GM12878 (cell line): ENCODE results near the gene RGS11. TPM values are rescaled to one million over a fixed set of nuclear protein-coding genes. Genes with fewer than 3 reads are reported as not detected.

Source experiments
- ATAC-seq: fragments of 200-7000 bp; cut with Tn5 transposase; 3 replicates; pipeline ENCODE4 v1.9.1; 2020; ENCODE audit warnings: mild to moderate bottlenecking, moderate library complexity
- BruUV-seq: library from RNA; stranded (reverse); fragments of 400-500 nt; replicated peaks from 2 replicates; lab custom pipeline; 2021; lab: Mats Ljungman, UMichigan
- CTCF ChIA-PET: fragments of 300-600 bp; sonication (Branson Sonifier 250); formaldehyde crosslinking; extraction: SDS; loops from one replicate; lab custom pipeline; 2021; ENCODE audit warnings: inconsistent platforms; lab: Yijun Ruan, JAX
- POLR2A ChIA-PET: fragments of 350-600 bp; formaldehyde crosslinking; extraction: SDS; loops from one replicate; lab custom pipeline; 2021; ENCODE audit warnings: inconsistent platforms; lab: Charles Lee
- RAD21 ChIA-PET: fragments of 300-600 bp; sonication (Branson Sonifier 250); formaldehyde crosslinking; loops from one replicate; lab custom pipeline; 2023; ENCODE audit warnings: antibody characterized with exemption; ENCODE audit not compliant: unreplicated experiment; lab: Charles Lee
- SMC1A ChIA-PET: fragments of 300-600 bp; sonication (Branson Sonifier 250); formaldehyde crosslinking; loops from one replicate; lab custom pipeline; 2023; ENCODE audit not compliant: unreplicated experiment, uncharacterized antibody; lab: Charles Lee
- DNase-seq: peaks from one replicate; pipeline ENCODE4 v3.0.0-alpha.2; 2011; ENCODE audit warnings: low read depth, low spot score
- FAIRE-seq: peaks from 3 replicates; lab custom pipeline; 2011; peaks lifted over from hg19 to GRCh38; lab: Jason Lieb, UNC
- H2AFZ ChIP-seq: 2 replicates; pipeline ENCODE4 v1.6.0; 2011; ENCODE audit warnings: low read depth, low read length, control low read depth; ENCODE audit not compliant: control insufficient read depth
- H3K27ac ChIP-seq: 2 replicates; pipeline ENCODE4 v1.5.1; 2011; ENCODE audit warnings: control low read depth; ENCODE audit not compliant: control insufficient read depth, insufficient read depth
- H3K27me3 ChIP-seq, 2 experiments: replicated peaks in 1 of 2; 2 replicates each; pipeline versions ENCODE4 v1.6.0 to v1.6.1; 2011; ENCODE audit warnings: low read length in 1 of 2; ENCODE audit not compliant: control insufficient read depth in 2 of 2, insufficient read depth in 2 of 2
- H3K36me3 ChIP-seq, 2 experiments: 2 replicates each; pipeline ENCODE4 v1.5.1; 2011; ENCODE audit warnings: low read length in 1 of 2; ENCODE audit not compliant: control insufficient read depth in 2 of 2, insufficient read depth in 2 of 2
- H3K4me1 ChIP-seq: 2 replicates; pipeline ENCODE4 v1.6.1; 2011; ENCODE audit warnings: mild to moderate bottlenecking, low read length, moderate library complexity, mixed read lengths; ENCODE audit not compliant: control insufficient read depth, insufficient read depth
- H3K4me2 ChIP-seq: 2 replicates; pipeline ENCODE4 v1.6.0; 2011; ENCODE audit warnings: control low read depth; ENCODE audit not compliant: control insufficient read depth, insufficient read depth
- H3K4me3 ChIP-seq: fragments of 200-600 bp; sonication (generic); 2 replicates; pipeline ENCODE4 v1.5.1; 2016
- H3K79me2 ChIP-seq: 2 replicates; pipeline ENCODE4 v1.6.0; 2011; ENCODE audit warnings: low read length; ENCODE audit not compliant: control insufficient read depth, insufficient read depth
- H3K9ac ChIP-seq: 2 replicates; pipeline ENCODE4 v1.8.0; 2011; ENCODE audit warnings: low read length, control low read depth, mixed read lengths; ENCODE audit not compliant: control insufficient read depth, insufficient read depth
- H3K9me3 ChIP-seq: replicated peaks from 3 replicates; pipeline ENCODE4 v1.5.1; 2011; ENCODE audit warnings: mild to moderate bottlenecking, low read length; ENCODE audit not compliant: control insufficient read depth, insufficient read depth
- H4K20me1 ChIP-seq: 2 replicates; pipeline ENCODE4 v1.6.0; 2011; ENCODE audit not compliant: control insufficient read depth, insufficient read depth
- BCL3 ChIP-seq: IDR thresholded peaks from 2 replicates; pipeline ENCODE4 v1.6.1; 2011; ENCODE audit warnings: borderline replicate concordance, low read depth, mild to moderate bottlenecking, moderate library complexity, low read length; ENCODE audit not compliant: insufficient read depth, poor library complexity, severe bottlenecking
- E2F8 ChIP-seq: fragments of 450-650 bp; IDR thresholded peaks from 2 replicates; pipeline ENCODE4 v1.6.1; 2018; ENCODE audit warnings: mild to moderate bottlenecking, low read depth, moderate library complexity; ENCODE audit not compliant: partially characterized antibody
- EP300 ChIP-seq, 2 experiments: fragments of 150-350 bp in 1 of 2; IDR thresholded peaks; 2 replicates each; pipeline ENCODE4 v1.6.1; 2011 to 2012; ENCODE audit warnings: low read depth in 2 of 2, low read length in 2 of 2, borderline replicate concordance in 1 of 2, improper control_type of control experiment in 1 of 2, inconsistent platforms in 1 of 2; ENCODE audit not compliant: control insufficient read depth in 1 of 2
- MTA3 ChIP-seq: IDR thresholded peaks from 2 replicates; pipeline ENCODE4 v1.6.1; 2012; ENCODE audit warnings: low read length, inconsistent platforms, borderline replicate concordance
- NBN ChIP-seq: fragments of 450-650 bp; IDR thresholded peaks from 2 replicates; pipeline ENCODE4 v1.6.1; 2016
- PML ChIP-seq: IDR thresholded peaks from 2 replicates; pipeline ENCODE4 v1.6.1; 2012; ENCODE audit warnings: low read length, inconsistent platforms
- RFX5 ChIP-seq: IDR thresholded peaks from 2 replicates; pipeline ENCODE4 v1.6.1; 2011; ENCODE audit warnings: low read depth, low read length, improper control_type of control experiment
- SMARCA5 ChIP-seq: fragments of 450-650 bp; IDR thresholded peaks from 2 replicates; pipeline ENCODE4 v1.6.1; 2017; ENCODE audit warnings: mild to moderate bottlenecking
- SUZ12 ChIP-seq: fragments of 200-600 bp; sonication (generic); IDR thresholded peaks from one replicate; pipeline ENCODE4 v1.6.1; 2018; ENCODE audit warnings: antibody characterized with exemption, mild to moderate bottlenecking; ENCODE audit not compliant: unreplicated experiment
- USF2 ChIP-seq: IDR thresholded peaks from 2 replicates; pipeline ENCODE4 v1.6.1; 2011; ENCODE audit warnings: low read depth, low read length, improper control_type of control experiment, borderline replicate concordance
- WRNIP1 ChIP-seq: IDR thresholded peaks from 2 replicates; pipeline ENCODE4 v1.6.1; 2011; ENCODE audit warnings: low read depth, low read length, improper control_type of control experiment, borderline replicate concordance
- YY1 ChIP-seq: IDR thresholded peaks from 2 replicates; pipeline ENCODE4 v1.6.1; 2011; ENCODE audit warnings: low read depth, mild to moderate bottlenecking, low read length
- ZBED1 ChIP-seq: IDR thresholded peaks from 2 replicates; pipeline ENCODE4 v1.6.1; 2016; ENCODE audit warnings: borderline replicate concordance
- ZZZ3 ChIP-seq: IDR thresholded peaks from 2 replicates; pipeline ENCODE4 v1.6.1; 2011; ENCODE audit warnings: low read depth; ENCODE audit not compliant: control insufficient read depth, insufficient read length
- WGBS: methylation state at CpG from one replicate; pipeline ENCODE4 v1.1.6; 2016; ENCODE audit warnings: low lambda C conversion rate; ENCODE audit not compliant: insufficient replicate concordance, insufficient coverage; ENCODE audit errors: missing lambda C conversion rate; 5-methylcytosine and 5-hydroxymethylcytosine counted together
- in situ Hi-C: fragments of 300-500 bp; cut with MboI; formaldehyde crosslinking; loops from 9 replicates; pipeline ENCODE4 v1.14.3; 2018; ENCODE audit warnings: mixed read lengths
- intact Hi-C: fragments of 100-400 bp; cut with micrococcal nuclease; formaldehyde crosslinking; loops from one replicate; pipeline ENCODE4 v1.14.2; 2022; ENCODE audit not compliant: unreplicated experiment
- polyA plus RNA-seq, 11 experiments: library from polyadenylated mRNA; depleted of rRNA in 4 of 11; unstranded in 6 of 11; stranded (reverse) in 5 of 11; fragments of >200 nt; fragmentation: Nextera tagmentation in 4 of 11; fragmentation: Illumina TruSeq in 1 of 11; extraction: Ambion mirVana in 4 of 11; extraction: Trizol in 1 of 11; gene quantifications; 1 replicate in 1 of 11; 2 replicates in 10 of 11; pipeline versions ENCODE4 v1.2.1 to v1.2.3, GENCODE V29; 2011 to 2016; ENCODE audit warnings: inconsistent platforms in 2 of 11, missing spikeins in 2 of 11, low read depth in 1 of 11
- total RNA-seq, 4 experiments: library from RNA; depleted of rRNA in 3 of 4; stranded (reverse); fragments of >200 nt in 3 of 4; fragmentation: Illumina TruSeq in 1 of 4; extraction: Trizol in 1 of 4; gene quantifications; 2 replicates each; pipeline versions ENCODE4 v1.2.1 to v1.2.3, GENCODE V29; 2013 to 2021

RGS11 gene
- total and polyA plus RNA-seq, 10 of the 15 experiments (the other 5 are each of a cell fraction or from before 2014, with no cell fraction given), result 0.04 TPM; not detected in 9

DNA sequence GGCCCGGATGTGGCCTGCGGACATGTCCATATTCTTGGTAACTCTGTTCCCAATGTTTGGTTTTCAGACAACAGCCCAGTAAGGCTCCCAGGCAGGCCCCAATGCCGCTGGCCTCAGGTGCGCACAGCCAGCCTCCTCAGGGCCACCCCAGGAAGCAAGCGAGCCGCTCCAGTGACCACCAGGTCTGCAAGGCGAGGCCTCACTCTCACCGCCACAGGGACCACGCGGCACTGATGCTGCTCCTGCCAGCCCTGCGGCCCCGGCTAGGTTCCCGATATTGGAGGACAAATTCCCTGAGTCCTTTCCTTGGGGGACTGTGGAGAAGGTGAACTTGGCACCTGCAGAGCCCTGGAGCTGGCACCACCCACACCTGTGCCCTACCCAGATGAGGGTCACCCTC lies 26.2 kb upstream of the RGS11 start:
- Histone ChIP-seq H3K4me3 (no peak overlapping the region), H3K9me3 (no peaks in the 10 kb centered on the region), H3K27me3 (no peaks in the 10 kb centered on the region), H3K36me3 (peaks cover 3 to 10% of the 10 kb centered on the region in 2 experiments; a peak in 3 of 4 replicates), H3K4me1 (no peaks in the 10 kb centered on the region), H3K9ac (no peak overlapping the region), H3K79me2 (no peaks in the 10 kb centered on the region), H2AFZ (no peak overlapping the region), H3K27ac (no peak overlapping the region), H4K20me1 (no peaks in the 10 kb centered on the region), H3K4me2 (no peak overlapping the region)
- DNase-seq (no peak), ATAC-seq (no peak), FAIRE-seq (no peak)
- SMC1A ChIA-PET, result no interaction called here
- in situ Hi-C loops (no loop called here), intact Hi-C loops (no loop called here)
- TF ChIP-seq MTA3, result no peak
- no peak for TF ChIP-seq ZZZ3
- TF ChIP-seq WRNIP1, result no peak
- WGBS, result 98% methylated on average over 13 of the region's 13 CpGs
- CTCF ChIA-PET, result no interaction called here
- RAD21 ChIA-PET, result no interaction called here
- no TSS peak for BruUV-seq
- POLR2A ChIA-PET, result no interaction called here

DNA sequence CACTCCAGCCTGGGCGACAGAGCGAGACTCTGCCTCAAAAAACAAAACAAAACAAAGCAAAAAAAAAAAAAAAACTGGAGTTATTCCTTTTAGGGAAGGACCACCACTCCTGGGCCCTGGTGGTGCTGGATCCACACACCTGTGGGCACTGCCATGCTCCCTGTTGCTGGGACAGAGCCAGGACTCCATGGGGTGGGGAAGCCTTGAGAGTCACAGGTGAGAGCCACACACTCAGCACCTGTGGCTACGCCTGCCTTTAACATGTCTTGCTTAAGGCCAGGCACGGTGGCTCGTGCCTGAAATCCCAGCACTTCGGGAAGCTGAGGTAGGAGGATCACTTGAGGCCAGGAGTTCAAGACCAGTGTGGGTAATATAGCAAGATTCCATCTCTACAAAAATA lies 25.5 kb upstream of the RGS11 start:
- H3K27me3 ChIP-seq, result no peaks in the 10 kb centered on the region
- H4K20me1 ChIP-seq, result no peaks in the 10 kb centered on the region
- no peaks in the 10 kb centered on the region for H3K9me3 ChIP-seq
- ChIA-PET POLR2A (no interaction called here), SMC1A (no interaction called here), CTCF (no interaction called here), RAD21 (no interaction called here)
- intact Hi-C loops, result no loop called here
- no peak for ATAC-seq
- no peak overlapping the region for H3K4me2 ChIP-seq
- peaks cover 3 to 6% of the 10 kb centered on the region in 2 experiments; a peak in 3 of 4 replicates for H3K36me3 ChIP-seq
- H2AFZ ChIP-seq, result no peak overlapping the region
- in situ Hi-C loops, result no loop called here
- DNase-seq, result no peak
- no peak overlapping the region for H3K27ac ChIP-seq
- FAIRE-seq, result no peak
- WGBS, result 95% methylated on average over 6 of the region's 6 CpGs
- BruUV-seq, result no TSS peak
- no peak overlapping the region for H3K9ac ChIP-seq
- no peak overlapping the region for H3K4me3 ChIP-seq
- no peaks in the 10 kb centered on the region for H3K79me2 ChIP-seq
- no peaks in the 10 kb centered on the region for H3K4me1 ChIP-seq
- TF ChIP-seq USF2 (no peak), SUZ12 (no peak), RFX5 (no peak), NBN (no peak), SMARCA5 (no peak), ZBED1 (no peak), EP300 (IDR thresholded peaks at IDR 0.05; ENCODE audit: borderline replicate concordance in 1 of 2, control insufficient read depth in 1 of 2, low read depth in 2 of 2, low read length in 2 of 2) (no peak), BCL3 (no peak), E2F8 (no peak), YY1 (no peak), PML (no peak)
